Heart left ventricle (tissue), 16 donors: ENCODE measurements around the gene VGLL3. TPM values are rescaled to one million over a fixed set of nuclear protein-coding genes. Genes with fewer than 3 reads are reported as not detected.

ENCODE experiments used
- ATAC-seq, 4 donors: fragments of 200-7000 bp; cut with Tn5 transposase; one replicate each; pipeline ENCODE4 v1.9.1; 2020 to 2022; ENCODE audit warnings: moderate library complexity in 4 of 4, mild to moderate bottlenecking in 3 of 4, moderate number of reproducible peaks in 1 of 4
- DNase-seq, 5 donors: peaks; one replicate each; pipeline ENCODE4 v3.0.0-alpha.2; 2020
- H3K27ac ChIP-seq, 12 donors: fragments of 200-600 bp; sonication (generic) in 4 of 12; one replicate each; pipeline versions ENCODE4 v1.5.0 to v1.8.0; 2016 to 2022; ENCODE audit warnings: mild to moderate bottlenecking in 2 of 12
- H3K27me3 ChIP-seq, 9 donors: fragments of 200-600 bp; sonication (generic) in 2 of 9; one replicate each; pipeline versions ENCODE4 v1.5.1 to v1.8.0; 2016 to 2022; ENCODE audit warnings: mild to moderate bottlenecking in 3 of 9
- H3K36me3 ChIP-seq, 9 donors: fragments of 200-600 bp; sonication (generic) in 2 of 9; one replicate each; pipeline versions ENCODE4 v1.5.0 to v1.8.0; 2018 to 2022; ENCODE audit warnings: mild to moderate bottlenecking in 2 of 9
- H3K4me1 ChIP-seq, 12 donors: fragments of 200-600 bp; sonication (generic) in 4 of 12; one replicate each; pipeline versions ENCODE4 v1.5.0 to v1.8.0; 2016 to 2022; ENCODE audit warnings: mild to moderate bottlenecking in 3 of 12
- H3K4me3 ChIP-seq, 12 donors: fragments of 200-600 bp; sonication (generic) in 4 of 12; one replicate each; pipeline versions ENCODE4 v1.5.0 to v1.8.0; 2017 to 2022; ENCODE audit warnings: mild to moderate bottlenecking in 9 of 12, moderate library complexity in 4 of 12
- H3K9me3 ChIP-seq, 12 donors: fragments of 200-600 bp; sonication (generic) in 4 of 12; one replicate each; pipeline versions ENCODE4 v1.5.0 to v1.8.0; 2016 to 2022; ENCODE audit warnings: mild to moderate bottlenecking in 1 of 12
- POLR2A ChIP-seq, 2 donors: fragments of 450-650 bp; IDR thresholded peaks; one replicate each; pipeline ENCODE4 v1.6.1; 2017; ENCODE audit warnings: antibody characterized with exemption in 2 of 2, mild to moderate bottlenecking in 2 of 2, moderate library complexity in 2 of 2
- WGBS, 4 donors: extraction: QIAGEN DNeasy Blood & Tissue Kit in 2 of 4; methylation state at CpG; one replicate each; pipeline versions ENCODE4 v1.1.5 to v1.1.7; 2013 to 2018; 5-methylcytosine and 5-hydroxymethylcytosine counted together
- intact Hi-C, 10 donors: fragments of 100-400 bp; cut with DNase I; formaldehyde crosslinking; loops; one replicate each; pipeline versions ENCODE4 v1.11.1 to v1.14.2; 2022
- polyA plus RNA-seq, 2 donors: library from polyadenylated mRNA; stranded (reverse); fragments of 200-250 nt; gene quantifications; one replicate each; pipeline ENCODE4 v1.2.3, GENCODE V29; 2013
- total RNA-seq, 9 donors: library from RNA; depleted of rRNA in 2 of 9; stranded (reverse); fragments of >200 nt in 2 of 9; fragmentation: NEBNext Ultra II Directional in 3 of 9; extraction: Animal tissue kit (Norgen Biotek cat#: 25700) in 3 of 9; gene quantifications; one replicate each; pipeline versions ENCODE4 v1.1.0 to v1.2.4, GENCODE V29; 2016 to 2023
- TF ChIP-seq, protein P1 (sequence below), 12 donors: fragments of 200-600 bp; sonication (generic) in 4 of 12; IDR thresholded peaks; one replicate each; pipeline versions ENCODE4 v1.5.0 to v1.8.0; 2018 to 2022; ENCODE audit warnings: antibody characterized with exemption in 12 of 12, mild to moderate bottlenecking in 5 of 12
- donor health status: ischemic (EF 13 %, LVEDD 7.1; RV severe dilation, severe dysfunction).
- donor health status: healthy with polysubstance abuse.
- donor health status: DM: no; HTN: yes; CAD: no.
- donor health status: DM: no; HTN: no; CAD: no.
- donor health status: ischemic (EF 25% LVEDD 6.9; RV normal size, moderate dysfunction).
- donor health status: ischemic (EF 25% LVEDD 5.7; RV mildly dilated, moderate dysfunction).
- donor health status: healthy.
- donor health status: DM: yes; HTN: yes; CAD: no.
- donor health status: ischemic (EF 35%, LVEDD 5.7; RV mildly dilated, moderate dysfunction).
- donor health status: nonischemic (EF 11% LVEDD 7.7; RV severe dilation, severe dysfunction).
- donor health status: DM: yes; HTN: yes; CAD: no.
- donor health status: PGD.
- donor health status: ischemic (EF 29% LVEDD 5.4; RV normal size, mild dysfunction).
- donor health status: nonischemic (EF 23%, LVEDD 6.1; RV moderate dilation, normal function).

VGLL3 gene
- total and polyA plus RNA-seq, 11 donors: 0.65 to 25.4 (median 6.3) TPM

DNA sequence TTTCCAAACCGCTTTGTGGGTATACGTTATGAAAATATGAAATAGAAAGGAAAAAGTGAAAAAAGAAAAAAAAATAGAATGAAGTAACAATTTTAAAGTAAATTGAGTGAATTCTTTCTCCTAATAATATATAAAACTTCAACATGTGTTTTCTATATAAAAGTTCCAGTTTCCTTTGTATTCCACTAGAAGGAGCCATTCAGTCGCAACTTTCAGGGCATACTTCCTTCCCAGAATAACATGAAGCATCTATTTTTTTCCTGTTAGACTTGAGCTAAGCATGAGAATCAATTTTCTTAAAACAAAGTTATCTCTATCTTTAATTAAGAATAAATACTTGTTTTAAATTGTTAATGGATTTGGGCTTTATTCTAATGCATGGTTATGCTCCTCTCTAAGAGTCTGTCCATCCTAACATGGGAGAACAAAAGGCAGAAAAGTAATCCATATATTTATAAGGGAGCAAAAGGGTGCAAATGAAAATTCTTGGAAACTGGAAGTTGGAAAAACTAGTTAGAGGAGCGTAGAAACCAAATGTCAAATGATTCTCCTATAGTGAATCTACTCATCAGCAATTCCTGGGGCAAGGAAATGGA is 16.0 kb upstream of the VGLL3 start:
- DNase-seq: no peak
- Histone ChIP-seq H3K27ac (no peak overlapping the region), H3K4me1 (no peaks in the 10 kb centered on the region), H3K9me3 (no peaks in the 10 kb centered on the region), H3K27me3 (no peaks in the 10 kb centered on the region), H3K36me3 (no peaks in the 10 kb centered on the region), H3K4me3 (no peak overlapping the region)
- ATAC-seq: no peak
- intact Hi-C loops: loop anchor here in 1 of 10 donors (10.0 kb wide), 1 partner anchor 222 kb away; no protein-coding TSS in a partner anchor
- WGBS, 4 donors: 47 to 67% (median 62%) methylated on average over 4 of the region's 4 CpGs
- TF ChIP-seq POLR2A (IDR thresholded peaks at IDR 0.05): no peak
- TF ChIP-seq, protein P1, sequence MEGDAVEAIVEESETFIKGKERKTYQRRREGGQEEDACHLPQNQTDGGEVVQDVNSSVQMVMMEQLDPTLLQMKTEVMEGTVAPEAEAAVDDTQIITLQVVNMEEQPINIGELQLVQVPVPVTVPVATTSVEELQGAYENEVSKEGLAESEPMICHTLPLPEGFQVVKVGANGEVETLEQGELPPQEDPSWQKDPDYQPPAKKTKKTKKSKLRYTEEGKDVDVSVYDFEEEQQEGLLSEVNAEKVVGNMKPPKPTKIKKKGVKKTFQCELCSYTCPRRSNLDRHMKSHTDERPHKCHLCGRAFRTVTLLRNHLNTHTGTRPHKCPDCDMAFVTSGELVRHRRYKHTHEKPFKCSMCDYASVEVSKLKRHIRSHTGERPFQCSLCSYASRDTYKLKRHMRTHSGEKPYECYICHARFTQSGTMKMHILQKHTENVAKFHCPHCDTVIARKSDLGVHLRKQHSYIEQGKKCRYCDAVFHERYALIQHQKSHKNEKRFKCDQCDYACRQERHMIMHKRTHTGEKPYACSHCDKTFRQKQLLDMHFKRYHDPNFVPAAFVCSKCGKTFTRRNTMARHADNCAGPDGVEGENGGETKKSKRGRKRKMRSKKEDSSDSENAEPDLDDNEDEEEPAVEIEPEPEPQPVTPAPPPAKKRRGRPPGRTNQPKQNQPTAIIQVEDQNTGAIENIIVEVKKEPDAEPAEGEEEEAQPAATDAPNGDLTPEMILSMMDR (IDR thresholded peaks at IDR 0.05): peak in 6 of 12 donors; percentile 14 to 44 (median 30)

DNA sequence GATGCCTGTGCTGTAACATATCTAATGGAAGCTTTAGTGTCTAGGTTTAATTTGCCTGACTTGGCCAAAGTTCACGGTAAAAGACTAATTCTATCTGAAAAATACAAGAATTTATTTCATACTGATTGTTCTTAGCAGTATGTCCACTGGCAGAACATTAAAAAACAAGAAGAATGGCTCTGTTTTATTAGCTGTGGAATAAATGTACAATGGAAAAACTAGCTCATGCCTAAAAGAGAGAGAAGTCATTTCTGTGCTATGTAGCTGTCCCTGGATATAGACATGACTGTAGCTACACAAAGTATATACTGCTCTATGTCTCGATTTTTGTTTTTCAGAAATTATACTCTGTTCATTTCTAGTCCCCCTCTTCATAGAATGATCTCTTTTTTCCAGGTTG is 13.9 kb upstream of the VGLL3 start:
- no peak for TF ChIP-seq POLR2A (IDR thresholded peaks at IDR 0.05)
- TF ChIP-seq, protein P1 (IDR thresholded peaks at IDR 0.05): no peak
- 58 to 70% (median 64%) methylated on average over 2 of the region's 2 CpGs for WGBS, 4 donors
- intact Hi-C loops: loop anchor here in 1 of 10 donors (10.0 kb wide), 1 partner anchor 220 kb away; no protein-coding TSS in a partner anchor
- Histone ChIP-seq H3K27ac (no peak overlapping the region), H3K27me3 (no peaks in the 10 kb centered on the region), H3K4me3 (no peak overlapping the region), H3K9me3 (no peaks in the 10 kb centered on the region), H3K4me1 (no peaks in the 10 kb centered on the region), H3K36me3 (no peaks in the 10 kb centered on the region)
- DNase-seq (no peak), ATAC-seq (no peak)

DNA sequence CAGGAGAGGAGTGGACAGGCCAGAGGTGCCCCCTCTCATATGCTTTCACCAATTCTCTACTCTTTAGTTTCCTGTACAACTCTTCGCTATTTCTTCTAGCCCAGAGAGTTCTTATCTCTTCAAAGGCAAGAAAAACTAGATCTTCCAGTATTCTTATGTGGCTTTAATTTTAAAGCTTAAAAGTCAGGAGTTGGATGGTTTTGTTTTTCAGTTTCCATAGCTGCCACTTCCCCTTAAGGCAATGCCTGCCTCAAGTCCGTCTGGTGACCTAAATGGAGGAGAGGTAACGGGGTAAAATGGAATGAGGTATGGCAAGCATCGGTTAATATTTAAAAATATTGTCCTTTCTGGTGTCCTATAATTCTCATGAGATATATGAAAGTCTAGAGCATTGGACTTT is 11.4 kb upstream of the VGLL3 start:
- Histone ChIP-seq H3K9me3 (no peaks in the 10 kb centered on the region), H3K27me3 (no peaks in the 10 kb centered on the region), H3K36me3 (no peaks in the 10 kb centered on the region), H3K4me3 (no peak overlapping the region), H3K4me1 (no peaks in the 10 kb centered on the region), H3K27ac (no peak overlapping the region)
- WGBS, 4 donors: 80 to 83% (median 82%) methylated on average over 4 of the region's 4 CpGs
- no peak for TF ChIP-seq POLR2A (IDR thresholded peaks at IDR 0.05)
- TF ChIP-seq, protein P1 (IDR thresholded peaks at IDR 0.05): no peak
- ATAC-seq (no peak), DNase-seq (no peak)
- intact Hi-C loops: loop anchor here in 1 of 10 donors (10.0 kb wide), 1 partner anchor 218 kb away; no protein-coding TSS in a partner anchor

DNA sequence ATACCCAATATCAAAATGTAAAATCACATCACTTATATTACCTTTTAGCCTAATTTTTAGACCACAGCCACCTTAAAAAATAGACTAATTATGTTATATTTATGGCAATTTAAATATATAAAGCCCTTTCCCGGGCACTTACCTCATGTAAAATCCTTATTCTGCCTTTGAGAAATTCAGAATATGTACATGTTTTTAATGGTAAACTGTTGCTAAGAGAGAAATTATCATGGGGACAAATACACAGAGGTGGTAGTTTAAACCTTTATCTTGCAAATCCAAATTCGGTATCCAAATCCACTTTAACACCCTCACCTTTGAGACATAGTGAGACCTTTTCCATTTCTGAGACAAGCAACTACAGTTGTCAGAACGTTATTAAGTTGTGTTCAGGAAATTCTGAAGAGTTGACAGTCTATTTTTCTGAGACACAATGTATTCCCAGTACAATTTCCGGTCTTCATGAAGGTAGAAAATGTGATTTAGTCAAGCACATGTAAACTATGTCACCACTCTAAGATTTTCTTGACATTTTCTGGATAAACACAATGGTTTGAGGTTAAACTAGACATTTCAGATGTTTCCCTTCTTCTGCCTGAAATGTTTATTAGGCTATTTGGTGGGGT is 10.6 kb upstream of the VGLL3 start:
- H3K27ac ChIP-seq: no peak overlapping the region
- DNase-seq: no peak

More for the DNA sequence above, 10.6 kb upstream of the VGLL3 start:
- no peaks in the 10 kb centered on the region for H3K27me3 ChIP-seq
- 53 to 59% (median 55%) methylated on average over 4 of the region's 4 CpGs for WGBS, 4 donors
- no peaks in the 10 kb centered on the region for H3K4me1 ChIP-seq
- no peak for TF ChIP-seq POLR2A (IDR thresholded peaks at IDR 0.05)
- TF ChIP-seq, protein P1 (IDR thresholded peaks at IDR 0.05): no peak
- ATAC-seq: no peak
- H3K4me3 ChIP-seq: no peak overlapping the region
- H3K36me3 ChIP-seq: no peaks in the 10 kb centered on the region
- no peaks in the 10 kb centered on the region for H3K9me3 ChIP-seq
- intact Hi-C loops: loop anchor here in 1 of 10 donors (10.0 kb wide), 1 partner anchor 217 kb away; no protein-coding TSS in a partner anchor
